ENCODE results near the gene HSCB.

- no peak for TF ChIP-seq SPI1 (IDR thresholded peaks at IDR 0.05; ENCODE audit: low read depth, low read length)
- TF ChIP-seq POLR2A (IDR thresholded peaks at IDR 0.05; ENCODE audit: low read depth, low read length): no peak
- no peak for TF ChIP-seq POLR2AphosphoS5 (IDR thresholded peaks at IDR 0.05; ENCODE audit: low read depth, low read length)
- no peak for TF ChIP-seq TAF1 (IDR thresholded peaks at IDR 0.05; ENCODE audit: low read depth, low read length)
Observed at GRCh38 chr22:28791124-28791523, 49.3 kb downstream of the HSCB start.
